Stimulated activated CD8-positive, alpha-beta memory T cell treated with anti-CD3 and anti-CD28 coated beads, Interleukin-7, amount 100 ng/mL, for 48 hours (primary cell): ENCODE measurements around the gene NXT1.
A peak's percentile ranks its signal among the peaks of the same experiment; 100 is the strongest.
"Not testable (repeated sequence)": the region's sequence is repeated elsewhere in the genome, so short reads cannot be mapped to it uniquely, and the experiment has no call there.

Experiments
- DNase-seq, 2 donors: peaks; one replicate each; pipeline ENCODE4 v3.0.0-alpha.2; 2020; ENCODE audit warnings: low read depth in 1 of 2; ENCODE audit errors: extremely low read depth in 1 of 2

The NXT1 gene

GRCh38 chr20:23350196-23350903, at the start of gene NXT1:
NXT1 (plus strand) TSS chr20:23350791; CDS start chr20:23354042, 3,251 bp downstream.
- peak; percentile 90 to 91 for DNase-seq

GRCh38 chr20:23301436-23302050, 49.0 kb upstream of the NXT1 start:
- DNase-seq = no peak

DNA sequence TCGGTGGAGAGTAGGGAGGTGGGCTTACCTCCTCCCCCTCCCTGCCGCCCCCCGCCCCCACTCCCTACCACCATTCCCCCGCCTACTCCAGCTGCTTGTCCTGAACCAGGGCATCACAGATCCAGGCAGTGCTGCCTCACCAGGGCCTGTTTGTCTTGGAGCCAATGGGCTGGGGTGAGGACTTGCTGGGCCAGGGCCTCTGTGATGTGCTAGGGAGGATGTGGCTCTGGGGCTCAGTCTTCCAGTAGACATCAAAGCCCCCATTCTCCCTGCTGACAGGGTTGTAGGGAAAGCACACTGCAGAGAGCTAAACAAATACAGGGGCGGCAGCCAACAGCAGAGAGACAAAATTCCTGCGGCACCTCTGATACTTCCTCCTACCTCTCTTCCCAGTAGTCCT, 48.2 kb upstream of the NXT1 start:
- DNase-seq = no peak

DNA sequence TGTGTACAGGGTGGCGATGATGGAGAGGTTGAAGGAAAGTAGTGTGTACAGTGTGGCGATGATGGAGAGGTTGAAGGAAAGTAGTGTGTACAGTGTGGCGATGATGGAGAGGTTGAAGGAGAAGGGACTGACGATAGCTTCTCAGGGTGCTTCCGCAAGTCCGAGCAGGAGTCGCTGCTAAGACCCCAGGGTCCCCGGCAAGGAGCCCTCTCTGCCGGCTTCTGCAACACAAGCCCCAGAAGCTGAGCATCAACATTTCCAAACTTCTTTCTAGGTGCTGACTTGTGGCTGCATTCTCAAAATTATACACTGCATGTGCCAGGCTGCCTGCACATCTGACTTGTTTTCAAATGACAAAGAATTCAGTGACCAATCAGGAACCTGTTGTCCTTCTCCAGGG, 47.8 kb upstream of the NXT1 start:
- DNase-seq = no peak

GRCh38 chr20:23303325-23304102, 47.1 kb upstream of the NXT1 start:
- DNase-seq = no peak

DNA sequence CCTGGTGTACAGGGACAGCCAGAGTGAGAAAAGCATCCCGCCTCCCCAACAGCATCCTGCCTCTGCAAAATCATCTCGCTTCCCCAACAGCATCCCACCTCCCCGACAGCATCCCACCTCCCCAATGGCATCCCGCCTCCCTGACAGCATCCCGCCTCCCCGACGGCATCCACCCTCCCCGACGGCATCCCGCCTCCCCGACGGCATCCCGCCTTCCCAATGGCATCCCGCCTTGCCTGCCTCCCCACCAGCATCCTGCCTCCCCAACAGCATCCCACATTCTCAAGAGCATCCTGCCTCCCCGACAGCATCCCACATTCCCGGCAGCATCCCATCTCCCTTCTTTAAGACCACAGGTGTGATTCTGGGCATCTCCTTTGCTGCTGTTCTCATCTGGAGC, 46.0 kb upstream of the NXT1 start:
- DNase-seq = no peak

GRCh38 chr20:23305098-23305497, 45.5 kb upstream of the NXT1 start:
- DNase-seq = no peak

GRCh38 chr20:23307393-23307792, 43.2 kb upstream of the NXT1 start:
- not testable (repeated sequence) for DNase-seq

DNA sequence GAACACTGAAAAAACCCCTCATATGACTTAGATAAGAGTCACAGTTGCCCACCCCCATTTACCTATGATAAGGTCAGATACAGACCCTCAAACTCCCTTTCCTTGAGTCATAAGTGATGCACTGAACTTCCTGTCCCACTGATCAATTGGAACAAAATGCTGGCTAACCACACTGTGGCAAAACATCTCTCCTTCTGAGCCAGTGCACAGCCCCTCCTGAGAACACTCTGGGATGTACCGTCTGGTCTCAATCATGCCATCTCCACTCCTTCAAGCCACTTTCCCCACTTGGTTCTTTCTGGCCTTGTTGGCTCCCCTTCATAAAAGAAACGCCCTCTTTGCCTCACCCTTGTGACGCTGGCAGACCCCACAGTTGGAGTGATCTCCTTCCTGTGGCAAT, 42.6 kb upstream of the NXT1 start:
- no peak for DNase-seq

GRCh38 chr20:23308908-23309307, 41.7 kb upstream of the NXT1 start:
- no peak for DNase-seq

DNA sequence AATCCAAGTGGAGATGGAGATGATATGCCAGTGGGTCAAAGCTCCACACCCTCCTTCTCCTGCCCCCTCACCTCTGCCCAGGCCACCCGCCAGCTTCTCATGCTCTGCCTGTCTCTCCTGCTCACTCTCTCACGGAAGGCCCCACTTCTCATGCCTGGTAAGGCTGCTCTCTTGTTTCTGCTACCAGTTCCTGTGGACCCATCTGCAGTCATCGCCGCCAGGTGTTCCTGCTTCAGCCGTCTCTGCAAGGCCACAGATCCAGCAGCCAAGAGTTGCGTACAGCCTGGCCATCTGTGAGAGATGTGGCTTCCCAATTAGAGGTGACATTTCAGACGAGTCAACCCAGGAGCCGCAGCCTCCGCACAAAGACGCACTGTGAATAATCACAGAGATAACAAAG, 40.8 kb upstream of the NXT1 start:
- DNase-seq = no peak

DNA sequence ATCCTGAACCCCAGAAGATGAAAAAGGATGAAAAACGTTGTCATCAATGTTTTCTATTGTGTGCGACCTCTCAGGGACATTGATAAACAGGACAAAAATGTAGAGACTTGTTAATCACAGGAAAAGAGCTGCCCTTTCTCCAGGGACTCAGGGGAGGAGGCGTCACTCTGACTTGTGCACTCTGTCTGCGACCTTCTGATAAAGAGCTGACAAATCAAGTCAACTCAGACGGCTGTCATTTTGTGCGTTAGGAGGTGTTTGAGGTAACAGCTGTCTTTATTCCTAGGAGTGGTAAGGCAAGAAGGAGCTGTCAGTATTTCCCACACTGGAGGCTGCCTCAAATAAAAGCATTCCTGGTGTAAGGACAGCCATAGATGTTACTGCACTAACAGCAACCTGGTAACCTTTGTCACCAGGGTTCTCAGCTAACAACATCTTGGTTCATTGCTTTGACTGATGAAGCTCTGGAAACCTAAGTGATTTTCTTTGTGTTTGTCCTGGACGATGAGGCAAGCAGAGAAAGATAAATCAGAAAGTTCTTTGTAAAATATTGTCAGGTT, 38.6 kb upstream of the NXT1 start:
- DNase-seq = no peak

GRCh38 chr20:23313271-23313670, 37.3 kb upstream of the NXT1 start:
- DNase-seq = no peak

GRCh38 chr20:23314699-23315098, 35.9 kb upstream of the NXT1 start:
- no peak for DNase-seq

GRCh38 chr20:23315099-23315498, 35.5 kb upstream of the NXT1 start:
- DNase-seq = no peak

DNA sequence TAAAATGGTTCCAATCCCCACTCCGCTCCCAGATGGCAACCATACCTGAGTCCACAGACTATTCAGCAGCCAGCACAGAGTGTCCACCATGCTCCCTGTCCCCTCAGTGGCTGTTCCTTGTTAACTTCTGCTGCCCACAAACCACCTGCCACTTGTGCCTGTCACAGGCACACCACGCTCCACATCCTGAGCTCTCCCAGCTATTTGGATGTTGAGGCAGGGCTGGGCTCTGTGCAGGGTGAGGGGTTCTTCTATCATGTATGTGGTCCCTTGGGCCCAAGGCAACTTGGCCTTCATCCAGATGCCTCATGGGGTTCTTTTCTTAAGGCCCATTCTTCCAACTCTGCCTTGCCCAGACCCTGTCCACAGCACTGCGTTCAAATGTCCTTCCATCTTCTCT, 34.0 kb upstream of the NXT1 start:
- DNase-seq = no peak

DNA sequence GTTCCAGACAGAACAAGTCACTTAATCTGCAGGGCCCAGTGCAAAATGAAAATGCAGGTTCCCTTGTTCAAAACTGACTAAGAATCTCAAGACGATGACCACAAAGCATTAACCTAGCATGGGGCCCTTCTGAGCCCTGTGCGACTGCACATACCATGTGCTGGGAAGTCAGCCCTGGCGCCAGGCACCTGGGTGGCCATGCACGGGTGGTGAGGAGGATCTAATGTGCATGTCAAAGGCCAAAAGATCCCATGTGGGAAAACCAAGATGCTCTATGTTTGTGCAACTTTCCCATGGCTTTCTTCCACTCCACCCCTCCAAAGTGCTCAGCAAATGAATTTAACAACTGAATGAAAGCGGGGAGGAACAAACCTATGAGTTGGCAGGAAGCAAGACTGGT, 33.5 kb upstream of the NXT1 start:
- DNase-seq = no peak

- DNase-seq = no peak
Measured at GRCh38 chr20:23318347-23318746, 32.2 kb upstream of the NXT1 start.

DNA sequence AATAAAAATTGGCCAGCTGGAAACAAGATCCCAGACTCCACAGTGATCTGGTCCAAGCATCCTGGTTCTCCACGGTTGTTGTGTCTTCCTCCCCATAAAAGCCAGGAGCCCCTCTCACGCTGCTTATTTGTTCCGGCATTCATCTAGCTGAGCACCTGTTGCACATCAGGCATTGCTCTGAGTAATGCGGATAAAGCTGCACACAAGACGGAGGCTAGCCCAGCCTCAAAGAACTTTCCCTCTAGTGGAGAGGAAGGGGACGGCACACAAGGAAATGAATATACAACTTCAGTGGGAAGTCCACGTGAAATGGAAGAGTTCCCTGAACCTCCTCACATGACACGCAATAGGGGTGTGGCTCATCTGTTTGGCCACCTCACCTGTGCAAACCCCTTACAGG, 30.3 kb upstream of the NXT1 start:
- no peak for DNase-seq

GRCh38 chr20:23325107-23325506, 25.5 kb upstream of the NXT1 start:
- DNase-seq = no peak

DNA sequence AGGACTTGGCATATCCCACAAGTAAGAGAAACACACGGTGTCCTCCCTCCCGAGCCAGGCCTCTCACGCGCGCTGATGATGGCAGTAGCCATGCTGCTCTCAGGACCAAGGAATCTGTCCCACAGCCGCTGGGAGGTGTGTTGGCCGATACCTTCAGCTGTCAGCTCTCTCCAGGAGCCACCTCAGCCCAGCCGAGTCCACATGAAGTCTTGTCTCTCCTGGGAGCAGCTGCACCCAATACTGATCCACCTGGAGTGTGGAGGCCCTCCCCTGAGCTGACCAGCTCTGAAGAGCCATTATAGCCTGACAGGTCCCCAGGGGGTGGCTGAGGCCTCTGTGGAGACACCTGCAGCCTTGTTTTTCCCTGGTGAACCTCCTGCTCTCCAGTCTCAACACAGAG, 23.8 kb upstream of the NXT1 start:
- DNase-seq = no peak
